Mesothelial cell of epicardium (in vitro differentiated cells): Measurements from ENCODE around the gene MFSD12. TPM values are rescaled to one million over a fixed set of nuclear protein-coding genes. Genes with fewer than 3 reads are reported as not detected.

ENCODE experiments used
- DNase-seq, 2 experiments: peaks; one replicate each; pipeline ENCODE4 v3.0.0; 2021; ENCODE audit warnings: low spot score in 2 of 2; ENCODE audit not compliant: unreplicated experiment in 2 of 2
- H3K27ac Mint-ChIP-seq: 2 replicates; pipeline ENCODE4 v1.8.0; 2021; ENCODE audit warnings: mixed read lengths
- H3K27me3 Mint-ChIP-seq: 2 replicates; pipeline ENCODE4 v1.8.0; 2021; ENCODE audit warnings: low read depth, mixed read lengths
- H3K36me3 Mint-ChIP-seq: 2 replicates; pipeline ENCODE4 v1.8.0; 2021; ENCODE audit warnings: mixed read lengths
- H3K4me1 Mint-ChIP-seq: 2 replicates; pipeline ENCODE4 v1.8.0; 2021; ENCODE audit warnings: mixed read lengths
- H3K4me3 Mint-ChIP-seq: 2 replicates; pipeline ENCODE4 v1.8.0; 2021; ENCODE audit warnings: mild to moderate bottlenecking, moderate library complexity, mixed read lengths
- H3K9me3 Mint-ChIP-seq: 2 replicates; pipeline ENCODE4 v1.8.0; 2021; ENCODE audit warnings: mixed read lengths
- total RNA-seq: library from RNA; stranded (reverse); gene quantifications from 3 replicates; pipeline ENCODE4 v1.2.1, GENCODE V29; 2021
- TF ChIP-seq, protein P1 (sequence below): fragments of 200-600 bp; sonication (generic); IDR thresholded peaks from one replicate; pipeline ENCODE4 v1.5.0; 2021; ENCODE audit warnings: antibody characterized with exemption; ENCODE audit not compliant: unreplicated experiment

MFSD12 gene
- total RNA-seq, 1 donor from 2014 or later: 59.5 TPM

DNA sequence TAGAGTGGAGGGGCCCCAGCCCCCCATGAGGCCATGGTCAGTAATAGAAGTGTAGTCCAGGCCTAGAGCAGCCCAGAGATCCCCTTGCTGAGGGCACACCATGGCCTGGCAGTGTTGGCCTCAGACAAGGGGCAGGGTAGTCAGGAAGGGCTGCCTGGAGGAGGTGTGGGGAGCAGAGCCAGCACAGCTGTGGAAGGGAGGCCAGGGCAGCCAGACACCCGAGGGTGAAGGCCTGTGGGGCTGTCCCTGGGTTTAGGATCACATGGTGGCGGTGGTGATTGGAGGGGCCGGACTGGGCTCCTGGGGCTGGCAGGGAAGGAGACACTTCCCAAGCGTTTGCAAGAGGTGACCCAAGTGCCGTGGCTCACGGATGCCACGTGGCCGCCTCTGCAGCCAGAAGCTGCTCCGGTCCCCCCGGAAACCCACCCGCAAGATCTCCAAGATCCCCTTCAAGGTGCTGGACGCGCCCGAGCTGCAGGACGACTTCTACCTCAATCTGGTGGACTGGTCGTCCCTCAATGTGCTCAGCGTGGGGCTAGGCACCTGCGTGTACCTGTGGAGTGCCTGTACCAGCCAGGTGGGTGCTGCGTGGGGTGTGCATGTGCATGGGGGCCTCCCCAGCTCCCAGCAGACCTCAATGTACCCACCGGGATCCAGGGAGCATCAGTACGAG lies 30.0 kb downstream of the MFSD12 start:
- no peak overlapping the region for H3K4me3 Mint-ChIP-seq
- H3K4me1 Mint-ChIP-seq: no peaks in the 10 kb centered on the region
- no peak overlapping the region for H3K27ac Mint-ChIP-seq
- no peaks in the 10 kb centered on the region for H3K27me3 Mint-ChIP-seq
- peaks cover 11% of the 10 kb centered on the region for H3K36me3 Mint-ChIP-seq
- TF ChIP-seq, protein P1, sequence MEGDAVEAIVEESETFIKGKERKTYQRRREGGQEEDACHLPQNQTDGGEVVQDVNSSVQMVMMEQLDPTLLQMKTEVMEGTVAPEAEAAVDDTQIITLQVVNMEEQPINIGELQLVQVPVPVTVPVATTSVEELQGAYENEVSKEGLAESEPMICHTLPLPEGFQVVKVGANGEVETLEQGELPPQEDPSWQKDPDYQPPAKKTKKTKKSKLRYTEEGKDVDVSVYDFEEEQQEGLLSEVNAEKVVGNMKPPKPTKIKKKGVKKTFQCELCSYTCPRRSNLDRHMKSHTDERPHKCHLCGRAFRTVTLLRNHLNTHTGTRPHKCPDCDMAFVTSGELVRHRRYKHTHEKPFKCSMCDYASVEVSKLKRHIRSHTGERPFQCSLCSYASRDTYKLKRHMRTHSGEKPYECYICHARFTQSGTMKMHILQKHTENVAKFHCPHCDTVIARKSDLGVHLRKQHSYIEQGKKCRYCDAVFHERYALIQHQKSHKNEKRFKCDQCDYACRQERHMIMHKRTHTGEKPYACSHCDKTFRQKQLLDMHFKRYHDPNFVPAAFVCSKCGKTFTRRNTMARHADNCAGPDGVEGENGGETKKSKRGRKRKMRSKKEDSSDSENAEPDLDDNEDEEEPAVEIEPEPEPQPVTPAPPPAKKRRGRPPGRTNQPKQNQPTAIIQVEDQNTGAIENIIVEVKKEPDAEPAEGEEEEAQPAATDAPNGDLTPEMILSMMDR: no peak
- no peak for DNase-seq
- H3K9me3 Mint-ChIP-seq: no peaks in the 10 kb centered on the region

DNA sequence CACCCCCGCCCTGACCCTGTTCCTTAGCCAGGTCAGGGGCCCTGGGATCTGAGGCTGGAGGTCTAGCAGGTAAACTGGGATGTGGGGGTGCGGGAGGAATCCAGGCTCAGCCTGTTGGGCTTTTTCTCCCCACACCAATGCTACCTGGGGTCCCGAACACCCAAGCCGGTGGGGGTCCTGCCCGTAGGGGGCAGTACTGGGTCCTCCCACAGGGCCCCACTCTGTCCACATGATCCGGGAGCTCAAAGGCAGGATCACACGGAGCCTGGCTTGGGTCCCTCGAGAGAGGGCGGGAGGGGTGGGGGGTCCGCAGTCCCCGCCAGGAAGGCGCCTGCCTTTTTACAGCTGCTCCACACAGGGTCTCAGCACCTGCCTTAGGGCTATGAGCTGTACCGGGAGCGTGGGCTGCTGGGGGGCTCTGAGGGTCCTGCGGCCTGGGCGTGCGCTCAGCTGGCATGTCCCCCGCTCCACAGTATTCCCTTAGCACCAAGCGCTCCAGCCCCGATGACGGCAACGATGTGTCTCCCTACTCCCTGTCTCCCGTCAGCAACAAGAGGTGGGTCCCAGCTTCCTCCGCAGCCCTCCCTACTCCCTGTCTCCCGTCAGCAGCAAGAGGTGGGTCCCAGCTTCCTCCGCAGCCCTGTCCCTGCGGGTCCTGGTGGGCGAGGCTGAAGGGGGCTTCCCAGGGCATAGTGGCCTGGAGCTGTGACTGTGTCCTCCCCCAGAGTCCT lies 30.7 kb downstream of the MFSD12 start:
- Mint-ChIP-seq H3K4me3 (no peak overlapping the region), H3K4me1 (no peaks in the 10 kb centered on the region), H3K36me3 (peaks cover 11% of the 10 kb centered on the region), H3K9me3 (no peaks in the 10 kb centered on the region), H3K27ac (no peak overlapping the region), H3K27me3 (no peaks in the 10 kb centered on the region)
- DNase-seq: no peak
- TF ChIP-seq, protein P1: peak; percentile 41

GRCh38 chr19:3524904-3525451 lies 32.4 kb downstream of the MFSD12 start:
- no peak for DNase-seq
- H3K4me1 Mint-ChIP-seq: peaks cover 5% of the 10 kb centered on the region
- TF ChIP-seq, protein P1: no peak
- H3K27ac Mint-ChIP-seq: no peak overlapping the region
- H3K9me3 Mint-ChIP-seq: no peaks in the 10 kb centered on the region
- no peak overlapping the region for H3K4me3 Mint-ChIP-seq
- peaks cover 11% of the 10 kb centered on the region for H3K36me3 Mint-ChIP-seq
- no peaks in the 10 kb centered on the region for H3K27me3 Mint-ChIP-seq

GRCh38 chr19:3524078-3524842 lies 33.1 kb downstream of the MFSD12 start:
- peaks cover 11% of the 10 kb centered on the region for H3K36me3 Mint-ChIP-seq
- H3K9me3 Mint-ChIP-seq: no peaks in the 10 kb centered on the region
- TF ChIP-seq, protein P1: no peak
- H3K4me3 Mint-ChIP-seq: no peak overlapping the region
- no peak overlapping the region for H3K27ac Mint-ChIP-seq
- DNase-seq: no peak
- H3K27me3 Mint-ChIP-seq: no peaks in the 10 kb centered on the region
- peaks cover 5% of the 10 kb centered on the region for H3K4me1 Mint-ChIP-seq

GRCh38 chr19:3523361-3524077 lies 33.9 kb downstream of the MFSD12 start:
- no peaks in the 10 kb centered on the region for H3K9me3 Mint-ChIP-seq
- H3K4me1 Mint-ChIP-seq: peaks cover 5% of the 10 kb centered on the region
- H3K27ac Mint-ChIP-seq: no peak overlapping the region
- no peak for DNase-seq
- no peaks in the 10 kb centered on the region for H3K27me3 Mint-ChIP-seq
- peaks cover 11% of the 10 kb centered on the region for H3K36me3 Mint-ChIP-seq
- TF ChIP-seq, protein P1: no peak
- H3K4me3 Mint-ChIP-seq: no peak overlapping the region
